Activated T-cell treated with anti-CD3 and anti-CD28 coated beads, Interleukin-2, amount 50 U/mL, for 24 hours (primary cell): ENCODE data around the gene SLC25A38.
A peak's percentile ranks its signal among the peaks of the same experiment; 100 is the strongest.
"Not testable (repeated sequence)": the region's sequence is repeated elsewhere in the genome, so short reads cannot be mapped to it uniquely, and the experiment has no call there.

Source experiments
- DNase-seq: peaks from one replicate; pipeline ENCODE4 v3.0.0-alpha.2; 2020
- H3K27ac Mint-ChIP-seq: 2 replicates; pipeline ENCODE4 v1.8.0; 2020; ENCODE audit warnings: mild to moderate bottlenecking, mixed read lengths
- H3K27me3 Mint-ChIP-seq: 2 replicates; pipeline ENCODE4 v1.8.0; 2020; ENCODE audit warnings: mixed read lengths
- H3K36me3 Mint-ChIP-seq: 2 replicates; pipeline ENCODE4 v1.8.0; 2020; ENCODE audit warnings: low read depth, mixed read lengths
- H3K4me1 Mint-ChIP-seq: 2 replicates; pipeline ENCODE4 v1.8.0; 2020; ENCODE audit warnings: low read depth, mixed read lengths
- H3K4me3 Mint-ChIP-seq: 2 replicates; pipeline ENCODE4 v1.8.0; 2020; ENCODE audit warnings: mild to moderate bottlenecking, moderate library complexity, mixed read lengths
- H3K9me3 Mint-ChIP-seq: 2 replicates; pipeline ENCODE4 v1.8.0; 2020; ENCODE audit warnings: mixed read lengths

The SLC25A38 gene

DNA sequence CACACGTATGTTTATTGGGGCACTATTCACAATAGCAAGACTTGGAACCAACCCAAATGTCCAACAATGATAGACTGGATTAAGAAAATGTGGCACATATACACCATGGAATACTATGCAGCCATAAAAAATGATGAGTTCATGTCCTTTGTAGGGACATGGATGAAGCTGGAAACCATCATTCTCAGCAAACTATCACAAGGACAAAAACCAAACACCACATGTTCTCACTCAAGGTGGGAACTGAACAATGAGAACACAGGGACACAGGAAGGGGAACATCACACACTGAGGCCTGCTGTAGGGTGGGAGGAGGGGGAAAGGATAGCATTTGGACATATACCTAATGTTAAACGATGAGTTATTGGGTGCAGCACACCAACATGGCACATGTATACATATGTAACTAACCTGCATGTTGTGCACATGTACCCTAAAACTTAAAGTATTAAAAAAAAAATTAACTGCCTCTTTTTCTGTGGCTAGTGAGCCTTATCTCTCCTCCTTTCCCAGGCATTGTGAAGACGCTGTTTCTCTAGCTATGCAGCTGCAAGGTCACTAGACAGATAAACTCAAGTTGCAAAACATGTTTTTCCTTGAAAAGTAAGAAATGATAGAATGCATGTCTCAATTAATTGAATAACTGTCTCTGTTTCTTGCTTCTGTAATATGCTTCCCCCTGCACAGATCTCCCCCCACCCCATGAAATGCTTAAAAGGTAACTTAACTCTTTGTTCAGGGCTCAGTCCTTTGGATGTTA is 29.8 kb upstream of the SLC25A38 start:
- H3K4me3 Mint-ChIP-seq, DNase-seq, H3K9me3 Mint-ChIP-seq, H3K27ac Mint-ChIP-seq, H3K36me3 Mint-ChIP-seq, H3K27me3 Mint-ChIP-seq: not testable (repeated sequence)
- peaks cover 23% of the 10 kb centered on the region for H3K4me1 Mint-ChIP-seq

DNA sequence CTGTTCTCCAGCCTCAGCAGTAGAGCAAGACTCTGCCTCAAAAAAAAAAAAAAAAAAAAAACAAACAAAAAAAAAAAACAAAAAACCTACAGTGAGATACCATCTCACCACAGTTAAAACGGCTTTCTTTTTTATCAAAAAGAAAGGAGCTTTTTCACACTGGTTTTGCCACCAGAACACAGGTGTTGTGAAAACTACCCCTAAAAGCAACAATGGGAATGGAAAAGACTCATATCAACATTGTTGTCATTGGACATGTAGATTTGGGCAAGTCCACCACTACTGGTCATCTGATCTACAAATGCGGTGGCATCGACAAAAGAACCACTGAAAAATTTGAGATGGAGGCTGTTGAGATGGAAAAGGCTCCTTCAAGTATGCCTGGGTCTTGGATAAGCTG is 24.8 kb upstream of the SLC25A38 start:
- Mint-ChIP-seq H3K4me1 (peaks cover 42% of the 10 kb centered on the region), H3K9me3 (no peaks in the 10 kb centered on the region)

DNA sequence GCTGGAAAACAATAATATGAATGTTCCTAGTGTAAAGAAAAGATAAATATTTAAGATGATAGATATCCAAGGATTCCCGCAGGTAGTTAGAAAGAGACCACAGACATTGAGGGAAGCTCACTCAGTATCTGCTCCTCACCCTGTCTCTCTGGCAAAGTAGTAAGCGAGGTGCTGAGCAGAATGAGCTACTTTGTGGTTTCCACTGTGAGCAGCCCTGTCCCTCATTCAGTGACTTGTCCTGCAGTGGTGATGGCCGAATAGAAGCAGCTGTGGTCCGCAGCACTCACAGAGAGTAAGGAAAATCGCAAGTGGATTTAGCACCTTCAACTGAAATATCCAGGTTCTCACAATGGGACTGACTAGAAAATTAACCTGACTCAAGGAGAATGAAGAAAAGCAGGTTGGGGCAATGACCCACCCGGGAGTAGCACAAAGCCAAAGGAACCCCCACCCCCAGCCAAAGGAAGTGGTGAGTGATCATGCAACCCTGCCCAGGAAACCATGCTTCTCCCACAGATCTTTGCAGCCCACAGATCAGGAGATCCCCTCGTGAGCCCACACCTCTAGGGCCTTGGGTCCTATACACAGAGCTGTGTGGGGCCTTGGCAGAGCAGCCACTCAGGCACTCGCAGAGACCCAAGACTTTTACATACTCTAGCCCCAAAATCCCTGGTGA is 21.8 kb upstream of the SLC25A38 start:
- Mint-ChIP-seq H3K27ac (peak overlapping the region; percentile 88), H3K9me3 (no peaks in the 10 kb centered on the region), H3K27me3 (no peaks in the 10 kb centered on the region), H3K36me3 (no peaks in the 10 kb centered on the region), H3K4me3 (peak overlapping the region; percentile 43), H3K4me1 (peaks cover 42% of the 10 kb centered on the region)
- peak; percentile 45 for DNase-seq

More for the DNA sequence above, 24.8 kb upstream of the SLC25A38 start:
- H3K4me3 Mint-ChIP-seq, result no peak overlapping the region
- no peak overlapping the region for H3K27ac Mint-ChIP-seq
- no peaks in the 10 kb centered on the region for H3K27me3 Mint-ChIP-seq
- no peak for DNase-seq
- H3K36me3 Mint-ChIP-seq, result no peaks in the 10 kb centered on the region

DNA sequence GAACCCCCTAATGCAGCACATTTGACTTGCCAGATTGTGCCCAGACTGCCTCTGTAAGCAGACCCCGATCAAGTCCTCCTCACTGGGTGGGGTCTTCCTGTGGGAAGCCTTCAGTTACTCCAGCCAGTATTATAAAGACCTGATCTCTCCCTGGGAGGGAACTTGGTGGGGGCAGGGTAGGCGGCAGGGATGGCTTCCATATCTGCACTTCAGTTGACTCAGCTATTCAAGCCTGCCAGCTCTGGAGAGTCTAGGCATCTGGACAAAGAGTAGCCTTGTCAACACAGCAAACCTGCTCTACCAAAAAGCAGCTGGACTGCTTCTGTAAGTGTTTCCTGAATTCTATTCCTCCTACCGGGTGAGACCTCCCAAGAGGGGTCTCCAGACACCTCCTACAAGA is 21.0 kb upstream of the SLC25A38 start:
- Mint-ChIP-seq H3K9me3 (no peaks in the 10 kb centered on the region), H3K27me3 (no peaks in the 10 kb centered on the region), H3K36me3 (no peaks in the 10 kb centered on the region), H3K27ac (peak overlapping the region; percentile 88), H3K4me1 (peaks cover 41% of the 10 kb centered on the region), H3K4me3 (no peak overlapping the region)
- DNase-seq, result no peak

- H3K4me1 Mint-ChIP-seq, result peaks cover 35% of the 10 kb centered on the region
- H3K27ac Mint-ChIP-seq, result no peak overlapping the region
- no peaks in the 10 kb centered on the region for H3K36me3 Mint-ChIP-seq
- no peak overlapping the region for H3K4me3 Mint-ChIP-seq
- H3K27me3 Mint-ChIP-seq, result no peaks in the 10 kb centered on the region
- H3K9me3 Mint-ChIP-seq, result no peaks in the 10 kb centered on the region
- no peak for DNase-seq
These were observed 20.4 kb upstream of the SLC25A38 start for GRCh38 chr3:39362812-39363211.

DNA sequence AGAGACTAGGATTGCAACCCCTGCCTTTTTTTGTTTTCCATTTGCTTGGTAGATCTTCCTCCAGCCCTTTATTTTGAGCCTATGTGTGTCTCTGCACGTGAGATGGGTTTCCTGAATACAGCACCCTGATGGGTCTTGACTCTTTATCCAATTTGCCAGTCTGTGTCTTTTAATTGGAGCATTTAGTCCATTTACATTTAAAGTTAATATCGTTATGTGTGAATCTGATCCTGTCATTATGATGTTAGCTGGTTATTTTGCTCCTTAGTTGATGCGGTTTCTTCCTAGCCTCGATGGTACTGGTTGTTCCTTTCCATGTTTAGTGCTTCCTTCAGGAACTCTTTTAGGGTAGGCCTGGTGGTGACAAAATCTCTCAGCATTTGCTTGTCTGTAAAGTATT is 12.7 kb upstream of the SLC25A38 start:
- not testable (repeated sequence) for H3K4me3 Mint-ChIP-seq, H3K27ac Mint-ChIP-seq, H3K27me3 Mint-ChIP-seq, H3K4me1 Mint-ChIP-seq, DNase-seq, H3K9me3 Mint-ChIP-seq, H3K36me3 Mint-ChIP-seq

DNA sequence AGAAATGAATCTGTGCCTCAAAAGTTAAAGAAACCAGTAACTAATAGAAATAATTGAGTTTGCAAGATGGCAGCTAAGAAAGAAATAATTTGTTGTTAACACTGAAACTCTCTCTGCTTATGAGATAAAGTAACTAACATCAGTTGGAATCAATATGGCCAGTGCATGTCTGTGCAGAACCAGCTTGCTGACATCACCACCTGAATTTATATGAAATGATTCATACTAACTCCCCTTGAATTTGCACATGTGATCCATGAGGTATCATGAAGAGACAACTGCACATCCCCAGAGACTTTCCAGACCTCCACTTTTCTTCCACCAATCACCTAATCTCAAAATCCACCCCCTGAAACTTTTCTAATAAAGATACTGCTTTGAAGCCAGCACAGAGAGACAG is 10.3 kb upstream of the SLC25A38 start:
- no peaks in the 10 kb centered on the region for H3K27me3 Mint-ChIP-seq
- H3K27ac Mint-ChIP-seq, result no peak overlapping the region
- peaks cover 2% of the 10 kb centered on the region for H3K9me3 Mint-ChIP-seq

DNA sequence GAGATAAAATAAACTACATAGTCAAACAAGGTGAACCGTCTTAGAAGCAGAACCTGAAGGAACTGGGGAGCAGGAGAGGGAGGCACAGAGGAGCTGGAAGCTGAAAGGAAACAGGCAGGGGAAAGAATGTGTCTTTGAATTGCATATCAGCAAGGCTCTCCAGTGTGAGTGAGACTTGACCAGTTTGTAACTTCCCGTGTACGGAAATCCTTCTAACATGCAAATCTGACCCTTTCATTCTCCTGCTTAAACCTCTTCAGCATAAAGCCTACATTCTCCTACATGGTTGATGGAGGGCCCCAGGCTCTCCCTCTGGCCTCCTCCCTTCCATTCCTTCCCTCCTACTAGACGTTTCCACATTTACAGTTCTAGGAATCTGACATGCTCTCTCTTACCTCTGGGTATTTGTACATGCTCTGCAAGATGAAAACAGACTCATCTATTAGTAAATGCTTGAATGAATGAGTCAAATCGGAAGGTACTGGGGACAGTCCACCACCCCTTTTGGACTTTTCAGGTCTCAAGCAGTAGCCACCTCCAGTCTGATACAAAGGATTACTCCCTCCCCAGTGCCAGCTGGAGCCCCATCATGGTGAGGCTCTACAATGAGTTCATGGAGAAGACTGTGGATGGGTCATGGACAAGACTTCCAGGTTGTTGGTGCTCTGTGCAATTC is 6.1 kb upstream of the SLC25A38 start:
- H3K27ac Mint-ChIP-seq, result no peak overlapping the region
- no peaks in the 10 kb centered on the region for H3K36me3 Mint-ChIP-seq
- peaks cover 6% of the 10 kb centered on the region for H3K4me1 Mint-ChIP-seq
- no peak for DNase-seq
- H3K27me3 Mint-ChIP-seq, result no peaks in the 10 kb centered on the region
- H3K4me3 Mint-ChIP-seq, result no peak overlapping the region
- H3K9me3 Mint-ChIP-seq, result no peaks in the 10 kb centered on the region

More for the DNA sequence above, 10.3 kb upstream of the SLC25A38 start:
- no peak overlapping the region for H3K4me3 Mint-ChIP-seq
- no peaks in the 10 kb centered on the region for H3K36me3 Mint-ChIP-seq
- H3K4me1 Mint-ChIP-seq, result peaks cover under 1% of the 10 kb centered on the region
- DNase-seq, result no peak

GRCh38 chr3:39378088-39378487 is 5.1 kb upstream of the SLC25A38 start:
- H3K4me1 Mint-ChIP-seq, result peaks cover 12% of the 10 kb centered on the region
- no peaks in the 10 kb centered on the region for H3K36me3 Mint-ChIP-seq
- H3K9me3 Mint-ChIP-seq, result no peaks in the 10 kb centered on the region
- H3K27ac Mint-ChIP-seq, result no peak overlapping the region
- peak; percentile 59 for DNase-seq
- H3K4me3 Mint-ChIP-seq, result no peak overlapping the region
- H3K27me3 Mint-ChIP-seq, result no peaks in the 10 kb centered on the region

GRCh38 chr3:39378957-39379777 is 4.0 kb upstream of the SLC25A38 start:
- Mint-ChIP-seq H3K4me3 (no peak overlapping the region), H3K36me3 (peaks cover 9% of the 10 kb centered on the region), H3K9me3 (no peaks in the 10 kb centered on the region), H3K27ac (no peak overlapping the region), H3K27me3 (no peaks in the 10 kb centered on the region), H3K4me1 (peaks cover 12% of the 10 kb centered on the region)
- DNase-seq, result no peak

- DNase-seq, result no peak
- Mint-ChIP-seq H3K27ac (no peak overlapping the region), H3K9me3 (no peaks in the 10 kb centered on the region), H3K36me3 (peaks cover 11% of the 10 kb centered on the region), H3K27me3 (no peaks in the 10 kb centered on the region), H3K4me3 (no peak overlapping the region), H3K4me1 (peaks cover 15% of the 10 kb centered on the region)
These were observed 3.4 kb upstream of the SLC25A38 start for GRCh38 chr3:39379778-39380155.

GRCh38 chr3:39381432-39381831 is 1.7 kb upstream of the SLC25A38 start:
- peaks cover 24% of the 10 kb centered on the region for H3K36me3 Mint-ChIP-seq
- no peaks in the 10 kb centered on the region for H3K9me3 Mint-ChIP-seq
- peaks cover 30% of the 10 kb centered on the region for H3K4me1 Mint-ChIP-seq
- no peak overlapping the region for H3K4me3 Mint-ChIP-seq
- H3K27me3 Mint-ChIP-seq, result no peaks in the 10 kb centered on the region
- H3K27ac Mint-ChIP-seq, result no peak overlapping the region
- DNase-seq, result no peak

DNA sequence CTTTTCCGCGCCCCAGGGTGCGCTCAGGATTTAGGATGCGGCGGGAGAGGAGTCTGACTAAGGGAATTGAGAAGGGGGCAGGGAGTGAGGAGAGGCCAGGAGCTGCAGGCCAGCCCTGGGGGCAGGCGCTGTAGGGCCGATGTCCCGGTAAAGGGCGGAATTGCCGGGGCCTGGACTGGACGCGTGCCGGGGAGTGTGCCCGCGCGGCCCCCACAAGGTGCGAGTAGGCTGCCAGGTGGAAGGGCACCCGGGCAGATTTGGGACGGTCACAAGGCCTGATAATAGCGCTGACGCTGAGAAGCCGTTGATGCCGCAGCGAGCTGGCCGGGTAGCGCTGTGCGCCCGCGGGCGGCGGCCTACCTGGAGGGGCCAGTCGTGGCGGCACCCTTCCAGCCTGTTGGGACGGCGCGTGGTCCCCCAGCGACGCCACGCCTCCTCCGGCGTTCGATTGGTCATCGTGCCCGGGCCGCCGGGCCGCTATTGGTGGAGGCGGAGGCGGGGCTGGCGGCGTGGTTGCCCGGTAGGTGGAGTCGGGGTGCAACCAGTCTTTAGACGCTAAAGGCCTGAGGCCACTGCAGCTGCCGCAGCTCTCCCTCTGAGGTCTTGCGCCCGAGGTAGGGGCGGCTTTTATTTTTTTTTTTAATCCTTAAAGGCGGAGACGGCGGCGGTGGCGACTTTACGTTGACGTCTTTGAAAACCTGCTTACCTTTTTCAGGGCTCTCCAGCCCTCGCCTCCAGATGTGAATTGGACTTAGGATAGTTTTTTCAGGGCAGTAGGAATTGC is 903 bp downstream of the SLC25A38 start:
- H3K27ac Mint-ChIP-seq, result peak overlapping the region; percentile 100
- peaks cover 51% of the 10 kb centered on the region for H3K4me1 Mint-ChIP-seq
- H3K36me3 Mint-ChIP-seq, result peaks cover 40% of the 10 kb centered on the region
- H3K4me3 Mint-ChIP-seq, result peak overlapping the region; percentile 99
- H3K9me3 Mint-ChIP-seq, result no peaks in the 10 kb centered on the region
- peak; percentile 96 for DNase-seq
- no peaks in the 10 kb centered on the region for H3K27me3 Mint-ChIP-seq

GRCh38 chr3:39384665-39385000 is 1.5 kb downstream of the SLC25A38 start:
- H3K36me3 Mint-ChIP-seq, result peaks cover 45% of the 10 kb centered on the region
- peak overlapping the region; percentile 84 for H3K27ac Mint-ChIP-seq
- no peaks in the 10 kb centered on the region for H3K27me3 Mint-ChIP-seq
- H3K4me3 Mint-ChIP-seq, result peak overlapping the region; percentile 99
- DNase-seq, result no peak
- no peaks in the 10 kb centered on the region for H3K9me3 Mint-ChIP-seq
- H3K4me1 Mint-ChIP-seq, result peaks cover 57% of the 10 kb centered on the region
